ENCODE measurements around the gene RAP2A.

Gene RAP2A

DNA sequence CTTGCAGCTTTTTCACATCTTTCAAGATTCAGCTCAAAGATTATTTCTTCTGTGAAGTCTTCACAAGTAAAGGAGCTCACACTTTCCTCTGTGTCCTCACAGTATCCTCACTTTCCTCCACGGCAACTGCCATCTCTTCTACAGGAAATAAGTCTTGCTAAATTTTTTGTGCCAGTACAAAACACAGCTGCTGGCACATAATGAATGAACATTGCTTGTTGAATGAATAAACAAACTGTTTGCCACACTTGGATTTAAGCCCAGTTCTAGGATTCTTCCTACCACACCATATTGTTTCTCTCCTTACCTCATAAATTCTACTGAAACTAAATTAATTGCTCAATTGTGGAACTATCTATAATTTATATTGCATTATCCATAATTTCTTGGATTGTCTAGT lies 59.5 kb downstream of the RAP2A start:
- no peak for DNase-seq (ENCODE audit: low read depth, low spot score)

DNA sequence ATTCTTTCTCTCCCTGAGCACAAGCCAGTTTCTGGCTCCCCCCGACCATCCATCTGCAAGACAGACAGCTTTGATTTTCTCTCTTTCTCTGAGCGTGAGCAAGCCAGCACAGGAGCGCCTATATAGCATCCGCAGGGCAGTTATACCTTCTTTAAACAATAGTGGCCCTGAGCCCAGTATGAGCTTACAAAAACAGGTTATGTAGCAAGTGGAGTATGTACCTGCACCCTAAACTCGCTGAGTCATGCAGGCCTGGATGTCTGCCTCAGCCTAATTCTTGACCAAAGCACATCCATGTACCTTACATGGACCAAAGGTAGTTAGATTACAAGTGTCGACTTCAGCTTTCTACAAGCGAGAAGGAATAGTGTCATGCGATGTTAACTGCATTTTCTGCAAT lies 61.7 kb downstream of the RAP2A start:
- no peak for DNase-seq (ENCODE audit: low read depth, low spot score)

DNA sequence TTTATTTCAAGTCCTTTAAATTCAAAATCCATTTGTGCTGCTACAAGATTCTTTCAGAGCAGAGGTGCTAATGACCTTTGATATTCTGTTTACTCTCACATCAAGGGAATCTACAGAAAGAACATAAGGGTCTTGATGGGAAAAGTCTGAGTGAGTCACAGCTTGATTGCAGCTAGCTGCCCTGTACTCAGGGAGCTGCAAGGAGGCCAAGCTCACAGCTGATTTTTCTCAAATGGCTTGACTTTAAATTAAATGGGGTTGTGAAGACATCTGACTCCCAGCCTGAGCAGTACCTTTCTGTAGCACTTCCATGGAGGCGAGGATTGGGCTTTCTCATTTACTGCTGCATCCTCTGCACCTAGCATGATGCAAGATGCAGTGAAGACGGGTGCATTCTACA lies 62.5 kb downstream of the RAP2A start:
- peak; percentile 15 for DNase-seq (ENCODE audit: low read depth, low spot score)

DNA sequence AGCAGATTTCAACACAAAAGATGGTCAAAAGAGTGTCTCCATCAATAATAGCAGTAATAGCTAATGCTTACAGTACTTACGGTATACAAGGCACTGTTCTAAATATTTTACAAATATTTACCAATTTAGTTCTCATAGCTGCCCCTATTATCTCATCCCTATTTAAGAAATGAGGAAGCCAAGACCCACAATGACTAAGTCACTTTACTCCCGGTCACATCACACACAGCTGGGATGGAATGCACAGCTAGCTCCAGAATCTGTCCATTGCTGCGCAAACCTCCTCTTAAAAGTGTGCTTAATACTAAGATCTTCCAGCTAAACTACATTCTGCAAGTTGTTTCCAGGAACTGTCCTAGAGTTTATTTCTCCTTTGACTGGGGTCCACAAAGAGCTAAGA lies 63.4 kb downstream of the RAP2A start:
- DNase-seq (ENCODE audit: low read depth, low spot score): no peak

DNA sequence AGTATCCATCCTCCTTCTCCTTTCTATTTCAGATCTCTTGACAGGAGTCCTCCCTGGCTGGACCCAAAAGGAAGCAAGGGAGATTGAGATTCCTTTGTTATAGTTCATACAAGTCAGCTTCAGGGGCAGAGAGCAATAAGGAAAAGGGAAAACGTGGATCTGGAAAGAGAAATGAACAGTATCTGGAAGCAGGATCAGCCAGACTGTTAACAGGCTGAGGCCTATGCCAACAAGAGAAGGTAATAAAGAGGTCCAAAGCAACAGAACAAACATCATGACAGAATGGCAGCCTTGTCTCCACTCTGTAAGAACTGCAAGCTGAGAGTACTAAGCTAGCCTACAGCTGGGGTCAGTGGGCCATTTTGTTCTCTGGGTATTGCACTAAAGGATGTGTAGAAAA lies 64.5 kb downstream of the RAP2A start:
- no peak for DNase-seq (ENCODE audit: low read depth, low spot score)

DNA sequence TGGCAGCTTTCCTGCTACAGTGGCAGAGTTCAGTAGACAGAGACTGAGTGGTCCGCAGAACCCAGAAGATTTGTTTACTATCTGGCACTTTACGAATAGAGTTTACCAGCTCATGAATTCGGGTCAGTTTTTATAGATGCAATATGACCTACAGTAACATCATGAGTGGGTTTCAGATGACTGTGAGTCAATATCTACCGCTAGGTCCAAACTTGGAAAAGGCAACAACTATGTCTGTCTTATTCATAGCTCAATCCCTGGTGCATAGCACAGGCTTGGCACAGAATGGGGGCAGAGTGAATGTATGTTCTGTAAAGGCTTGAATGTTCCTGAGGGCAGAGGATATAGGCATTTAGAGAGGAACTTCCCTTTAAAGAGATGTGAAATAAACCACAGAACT lies 65.2 kb downstream of the RAP2A start:
- DNase-seq (ENCODE audit: low read depth, low spot score): no peak

DNA sequence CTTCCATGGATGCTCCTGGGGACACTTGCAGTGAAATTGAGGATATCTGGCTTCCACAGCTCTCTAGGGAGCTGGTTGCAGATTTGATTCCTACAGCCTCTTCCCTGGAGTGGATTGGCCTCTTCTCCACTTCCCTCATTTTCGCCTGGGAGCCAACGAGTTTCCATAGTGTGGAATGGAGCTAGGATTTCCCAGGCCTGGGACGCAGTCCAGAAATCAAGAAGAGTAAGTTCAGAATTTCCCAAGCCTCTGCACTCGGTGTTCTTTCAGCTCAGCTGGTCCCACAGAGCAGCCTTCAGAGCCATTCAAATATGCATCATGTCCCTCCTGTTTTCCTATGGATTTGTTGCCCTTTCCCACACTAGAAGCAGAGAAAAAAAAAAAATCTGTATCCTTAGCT lies 68.2 kb downstream of the RAP2A start:
- DNase-seq (ENCODE audit: low read depth, low spot score): no peak

DNA sequence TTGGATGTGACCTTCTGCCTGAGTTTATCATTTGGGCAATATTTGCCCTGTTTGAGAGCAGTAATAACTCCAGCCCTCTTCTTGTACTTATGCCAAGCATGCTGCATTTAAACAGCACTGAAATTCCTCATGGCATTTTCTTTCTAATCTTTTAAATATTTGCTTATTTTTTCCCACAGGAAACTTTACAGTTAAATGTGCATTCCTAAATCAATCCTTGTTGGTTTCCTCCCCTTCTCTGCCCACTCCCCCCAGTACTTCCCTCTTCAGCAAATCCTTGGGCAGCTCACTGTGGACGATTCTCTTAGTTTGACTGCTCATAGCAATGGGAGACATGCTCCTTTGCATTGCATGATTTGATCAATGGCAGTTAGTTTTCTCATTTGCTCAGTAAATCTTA lies 68.7 kb downstream of the RAP2A start:
- no peak for DNase-seq (ENCODE audit: low read depth, low spot score)

DNA sequence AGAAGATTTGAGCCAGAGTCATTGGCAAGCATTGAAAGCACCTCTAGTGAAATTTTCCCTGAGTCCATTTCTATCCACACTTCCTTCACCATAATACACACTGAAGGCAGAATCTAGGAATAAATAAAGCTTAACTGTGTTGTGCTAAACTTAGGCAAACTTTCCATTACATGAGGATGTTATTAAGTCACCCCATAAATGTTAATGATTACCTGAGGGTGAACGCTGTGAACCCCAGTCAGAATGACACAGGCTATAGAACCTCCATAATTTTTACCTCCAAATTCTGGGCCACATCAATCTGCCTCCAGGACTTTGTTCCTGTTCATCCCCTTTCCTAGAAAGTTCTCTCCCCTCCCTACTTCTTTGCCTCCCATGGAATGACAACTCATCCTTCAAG lies 71.0 kb downstream of the RAP2A start:
- DNase-seq (ENCODE audit: low read depth, low spot score): no peak

DNA sequence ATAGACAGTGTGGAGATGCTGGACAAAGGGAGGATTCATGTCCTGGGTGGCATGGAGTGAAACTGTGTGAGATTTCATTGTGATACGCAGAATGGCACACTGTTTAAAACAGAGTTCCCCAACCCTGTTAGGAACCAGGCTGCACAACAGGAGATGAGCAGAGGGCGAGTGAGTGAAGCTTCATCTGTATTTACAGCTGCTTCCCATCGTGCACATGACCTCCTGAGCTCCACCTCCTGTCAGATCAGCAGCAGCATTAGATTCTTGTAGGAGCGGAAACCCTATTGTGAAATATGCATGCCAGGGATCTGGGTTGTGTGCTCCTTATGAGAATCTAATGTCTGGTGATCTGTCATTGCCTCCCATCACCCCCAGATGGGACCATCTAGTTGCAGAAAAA lies 72.5 kb downstream of the RAP2A start:
- DNase-seq (ENCODE audit: low read depth, low spot score): no peak

DNA sequence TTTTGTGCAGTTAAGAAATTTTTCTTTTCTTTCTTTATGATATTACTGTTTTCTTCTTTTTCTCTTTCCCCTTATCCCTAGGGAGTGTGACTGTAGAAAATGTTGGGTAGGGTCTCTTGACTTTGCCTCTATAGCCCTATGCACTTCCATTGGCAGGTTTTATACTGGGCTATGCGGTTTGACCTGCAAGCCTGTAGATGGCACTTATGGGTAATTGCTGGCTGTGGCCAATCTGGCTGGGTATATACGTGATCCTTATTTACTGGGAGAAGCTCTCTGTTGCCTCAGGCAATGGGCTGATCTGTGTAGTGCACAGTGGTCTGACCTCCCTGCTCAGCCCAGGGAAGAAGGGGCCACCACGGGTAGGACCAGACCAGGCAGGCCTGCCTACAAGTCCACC lies 78.8 kb downstream of the RAP2A start:
- no peak for DNase-seq (ENCODE audit: low read depth, low spot score)

DNA sequence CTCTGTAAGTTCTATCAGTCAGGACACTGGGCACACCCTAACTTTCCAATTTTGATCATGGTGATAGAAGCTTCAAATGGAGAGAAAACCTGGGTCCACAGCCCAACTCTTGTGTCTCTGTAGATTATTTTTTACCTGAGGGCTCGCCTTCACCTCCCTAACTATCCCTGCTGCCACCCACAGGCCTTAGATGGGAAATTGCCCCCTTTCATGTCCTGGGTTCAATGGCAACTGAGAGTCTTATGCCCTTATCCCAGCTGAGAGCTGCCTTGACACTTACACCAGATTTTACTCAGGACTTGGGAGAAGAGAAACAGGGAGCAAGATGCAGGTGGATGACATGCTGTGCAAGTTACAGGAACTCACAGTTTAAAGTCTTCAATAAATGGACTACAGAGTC lies 81.7 kb downstream of the RAP2A start:
- DNase-seq (ENCODE audit: low read depth, low spot score): no peak

DNA sequence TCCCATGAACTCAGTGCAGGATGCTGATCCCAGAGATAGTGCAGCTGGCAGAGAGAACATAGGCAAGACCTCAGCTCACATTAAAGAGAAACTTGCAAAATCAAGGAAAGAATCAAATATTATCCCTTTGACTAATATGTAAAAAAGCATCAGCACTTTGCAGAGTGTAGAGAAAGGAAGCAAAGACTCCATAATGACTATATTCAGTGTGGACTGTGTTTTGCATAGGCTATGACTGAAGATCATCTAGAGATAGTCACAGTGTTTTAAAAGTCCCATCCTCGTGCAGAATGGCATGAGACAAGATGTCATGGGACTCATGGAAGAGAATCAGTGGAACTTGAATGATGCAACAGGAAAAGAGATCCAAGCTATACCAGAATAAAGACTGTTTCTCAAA lies 84.0 kb downstream of the RAP2A start:
- DNase-seq (ENCODE audit: low read depth, low spot score): no peak

Data from astrocyte of the hippocampus (primary cell).